Esophagus squamous epithelium (tissue), 5 donors: ENCODE data around the gene SCPEP1. TPM values are rescaled to one million over a fixed set of nuclear protein-coding genes. Genes with fewer than 3 reads are reported as not detected.

Experiments
- DNase-seq: peaks from one replicate; lab custom pipeline; 2025; lab: John Stamatoyannopoulos, UW
- H3K27ac ChIP-seq, 4 donors: fragments of 200-600 bp; sonication (generic); one replicate each; pipeline ENCODE4 v1.5.1; 2016 to 2019; ENCODE audit warnings: mild to moderate bottlenecking in 1 of 4
- H3K27me3 ChIP-seq, 4 donors: fragments of 200-600 bp; sonication (generic); 1 replicate in 3 of 4; 2 replicates in 1 of 4; pipeline versions ENCODE4 v1.5.1 to v1.6.0; 2017 to 2021; ENCODE audit warnings: antibody characterized with exemption in 1 of 4
- H3K36me3 ChIP-seq, 3 donors: fragments of 200-600 bp; sonication (generic); one replicate each; pipeline ENCODE4 v1.5.1; 2016 to 2019
- H3K4me1 ChIP-seq, 3 donors: fragments of 200-600 bp; sonication (generic); one replicate each; pipeline ENCODE4 v1.5.1; 2017 to 2019
- H3K4me3 ChIP-seq, 4 donors: fragments of 200-600 bp; sonication (generic); 1 replicate in 3 of 4; 2 replicates in 1 of 4; pipeline ENCODE4 v1.5.1; 2016 to 2019; ENCODE audit warnings: mild to moderate bottlenecking in 2 of 4, moderate library complexity in 1 of 4
- H3K9me3 ChIP-seq, 3 donors: fragments of 200-600 bp; sonication (generic); one replicate each; pipeline ENCODE4 v1.5.1; 2016 to 2019
- POLR2A ChIP-seq, 4 donors: fragments of 450-650 bp; IDR thresholded peaks; one replicate each; pipeline ENCODE4 v1.6.1; 2017; ENCODE audit warnings: antibody characterized with exemption in 4 of 4, mild to moderate bottlenecking in 4 of 4, moderate library complexity in 3 of 4
- WGBS, 2 donors: methylation state at CpG; one replicate each; pipeline ENCODE4 v1.1.5; 2018; 5-methylcytosine and 5-hydroxymethylcytosine counted together
- intact Hi-C: fragments of 100-400 bp; cut with DNase I; formaldehyde crosslinking; loops from one replicate; pipeline ENCODE4 v1.15.0; 2022
- total RNA-seq, 4 donors: library from RNA; depleted of rRNA; stranded (reverse); fragments of >200 nt; gene quantifications; one replicate each; pipeline ENCODE4 v1.1.0, GENCODE V29; 2016
- TF ChIP-seq, protein P1 (sequence below), 6 experiments: fragments of 450-650 bp in 4 of 6; fragments of 200-600 bp in 2 of 6; sonication (generic) in 2 of 6; IDR thresholded peaks; one replicate each; pipeline ENCODE4 v1.5.1; 2016 to 2019; ENCODE audit warnings: antibody characterized with exemption in 6 of 6, mild to moderate bottlenecking in 4 of 6, moderate library complexity in 4 of 6
- donor health status: DM: yes; HTN: yes; CAD: no.

The SCPEP1 gene
- total RNA-seq, 4 donors from 2014 or later = 53.0 to 129 (median 61.5) TPM

DNA sequence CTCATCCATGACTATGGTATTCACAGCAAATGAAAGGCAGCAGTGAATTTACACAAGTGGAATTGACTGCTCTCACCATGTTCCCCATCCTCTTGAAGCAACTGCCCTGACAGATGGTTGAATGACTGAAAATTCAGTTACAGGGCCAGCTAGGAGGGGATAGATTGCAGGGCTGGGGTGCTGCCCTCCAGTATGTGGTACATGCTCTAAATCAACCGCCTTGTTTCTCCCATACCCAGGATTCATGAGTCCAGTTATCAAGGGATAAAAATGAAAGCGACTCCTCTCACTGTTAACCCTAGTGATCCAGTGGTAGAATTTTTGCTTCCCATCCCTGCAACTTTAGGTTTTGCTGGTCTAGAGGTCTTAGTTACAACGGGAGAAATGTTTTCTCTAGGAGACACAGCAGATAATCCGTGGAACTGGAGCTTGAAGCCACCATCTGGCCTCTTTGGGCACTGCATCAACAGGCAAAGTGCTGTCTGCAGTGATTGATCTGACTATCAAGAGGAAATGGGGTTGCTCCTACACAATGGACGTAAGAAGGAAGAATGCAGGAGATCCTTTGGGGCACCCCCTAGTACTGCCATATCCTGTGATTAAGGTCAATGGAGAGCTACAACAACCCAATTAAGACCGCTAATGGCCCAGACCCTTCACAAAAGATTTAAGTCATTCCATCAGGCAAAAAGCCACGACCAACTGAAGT, 32.0 kb downstream of the SCPEP1 start:
- Histone ChIP-seq H3K27me3 (no peaks in the 10 kb centered on the region), H3K9me3 (no peaks in the 10 kb centered on the region), H3K36me3 (peaks cover 0 to 26% (median 0%) of the 10 kb centered on the region in 3 donors), H3K4me3 (no peak overlapping the region), H3K27ac (no peak overlapping the region), H3K4me1 (peaks cover 0 to 22% (median 0%) of the 10 kb centered on the region in 3 donors)
- intact Hi-C loops = loop anchor here (10.0 kb wide), 2 partner anchors 55 to 85 kb away; no protein-coding TSS in a partner anchor
- DNase-seq = no peak
- TF ChIP-seq, protein P1, sequence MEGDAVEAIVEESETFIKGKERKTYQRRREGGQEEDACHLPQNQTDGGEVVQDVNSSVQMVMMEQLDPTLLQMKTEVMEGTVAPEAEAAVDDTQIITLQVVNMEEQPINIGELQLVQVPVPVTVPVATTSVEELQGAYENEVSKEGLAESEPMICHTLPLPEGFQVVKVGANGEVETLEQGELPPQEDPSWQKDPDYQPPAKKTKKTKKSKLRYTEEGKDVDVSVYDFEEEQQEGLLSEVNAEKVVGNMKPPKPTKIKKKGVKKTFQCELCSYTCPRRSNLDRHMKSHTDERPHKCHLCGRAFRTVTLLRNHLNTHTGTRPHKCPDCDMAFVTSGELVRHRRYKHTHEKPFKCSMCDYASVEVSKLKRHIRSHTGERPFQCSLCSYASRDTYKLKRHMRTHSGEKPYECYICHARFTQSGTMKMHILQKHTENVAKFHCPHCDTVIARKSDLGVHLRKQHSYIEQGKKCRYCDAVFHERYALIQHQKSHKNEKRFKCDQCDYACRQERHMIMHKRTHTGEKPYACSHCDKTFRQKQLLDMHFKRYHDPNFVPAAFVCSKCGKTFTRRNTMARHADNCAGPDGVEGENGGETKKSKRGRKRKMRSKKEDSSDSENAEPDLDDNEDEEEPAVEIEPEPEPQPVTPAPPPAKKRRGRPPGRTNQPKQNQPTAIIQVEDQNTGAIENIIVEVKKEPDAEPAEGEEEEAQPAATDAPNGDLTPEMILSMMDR (IDR thresholded peaks at IDR 0.05) = peak; percentile 34 to 76 (median 67)
- no peak for TF ChIP-seq POLR2A (IDR thresholded peaks at IDR 0.05)
- 11 to 31% methylated on average over 5 of the region's 7 CpGs for WGBS, 2 donors

DNA sequence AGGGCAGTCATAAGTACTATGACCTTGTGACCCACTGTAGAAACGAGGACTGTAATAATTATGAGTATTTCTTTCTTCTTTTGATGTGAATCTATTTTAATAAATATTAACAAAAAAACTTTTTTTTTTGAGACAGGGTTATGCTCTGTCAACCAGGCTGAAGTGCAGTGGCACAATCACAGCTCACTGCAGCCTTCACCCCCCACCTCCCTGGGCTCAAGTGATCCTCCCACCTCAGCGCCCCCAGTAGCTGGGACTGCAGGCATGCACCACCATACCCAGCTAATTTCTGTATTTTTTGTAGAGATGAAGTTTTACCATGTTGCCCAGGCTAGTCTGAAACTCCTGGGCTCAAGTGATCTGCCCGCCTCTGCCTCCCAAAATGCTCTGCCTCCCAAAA, 32.6 kb downstream of the SCPEP1 start:
- WGBS, 2 donors = 60% methylated on average over 3 of the region's 3 CpGs
- no peak for DNase-seq
- intact Hi-C loops = no loop called here

DNA sequence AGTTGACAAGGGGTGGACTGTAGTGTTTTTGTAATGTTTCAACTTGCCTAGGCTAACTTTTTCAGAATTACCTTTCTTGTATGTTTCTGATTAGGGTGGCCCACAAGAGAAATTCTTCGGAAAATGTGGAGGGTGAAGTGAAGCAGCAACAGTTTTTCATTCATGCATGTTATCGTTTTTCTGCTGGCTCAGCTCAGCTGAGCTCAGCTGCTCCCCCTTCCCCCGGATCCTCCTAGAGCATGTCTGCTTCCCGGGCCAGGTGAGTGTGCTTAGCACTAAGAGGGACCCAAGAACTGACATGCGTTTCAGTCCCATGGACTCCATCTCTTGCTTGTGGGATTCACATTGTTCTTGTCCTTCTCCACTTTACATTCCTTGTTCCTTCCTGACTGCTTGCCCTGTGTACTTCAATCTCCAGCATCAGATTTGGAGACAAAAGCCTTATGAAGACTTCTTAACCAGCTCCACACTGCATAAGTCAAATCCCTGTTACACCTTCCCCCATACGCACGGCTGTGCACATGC, 33.6 kb downstream of the SCPEP1 start:
- Histone ChIP-seq H3K9me3 (no peaks in the 10 kb centered on the region), H3K4me1 (peaks cover 7 to 34% (median 7%) of the 10 kb centered on the region in 3 donors), H3K4me3 (no peak overlapping the region), H3K27ac (no peak overlapping the region), H3K27me3 (no peaks in the 10 kb centered on the region), H3K36me3 (peaks cover 0 to 10% (median 0%) of the 10 kb centered on the region in 3 donors)
- no peak for DNase-seq
- TF ChIP-seq POLR2A (IDR thresholded peaks at IDR 0.05) = no peak
- TF ChIP-seq, protein P1 (IDR thresholded peaks at IDR 0.05) = no peak
- intact Hi-C loops = no loop called here
- 68 to 75% methylated on average over 7 of the region's 7 CpGs for WGBS, 2 donors

More for the DNA sequence above, 32.6 kb downstream of the SCPEP1 start:
- no peak overlapping the region for H3K4me3 ChIP-seq
- H3K27ac ChIP-seq = no peak overlapping the region
- H3K9me3 ChIP-seq = no peaks in the 10 kb centered on the region
- TF ChIP-seq POLR2A (IDR thresholded peaks at IDR 0.05) = no peak
- TF ChIP-seq, protein P1 (IDR thresholded peaks at IDR 0.05) = no peak
- H3K4me1 ChIP-seq = peaks cover 0 to 23% (median 0%) of the 10 kb centered on the region in 3 donors
- H3K27me3 ChIP-seq = no peaks in the 10 kb centered on the region
- peaks cover 0 to 21% (median 0%) of the 10 kb centered on the region in 3 donors for H3K36me3 ChIP-seq

DNA sequence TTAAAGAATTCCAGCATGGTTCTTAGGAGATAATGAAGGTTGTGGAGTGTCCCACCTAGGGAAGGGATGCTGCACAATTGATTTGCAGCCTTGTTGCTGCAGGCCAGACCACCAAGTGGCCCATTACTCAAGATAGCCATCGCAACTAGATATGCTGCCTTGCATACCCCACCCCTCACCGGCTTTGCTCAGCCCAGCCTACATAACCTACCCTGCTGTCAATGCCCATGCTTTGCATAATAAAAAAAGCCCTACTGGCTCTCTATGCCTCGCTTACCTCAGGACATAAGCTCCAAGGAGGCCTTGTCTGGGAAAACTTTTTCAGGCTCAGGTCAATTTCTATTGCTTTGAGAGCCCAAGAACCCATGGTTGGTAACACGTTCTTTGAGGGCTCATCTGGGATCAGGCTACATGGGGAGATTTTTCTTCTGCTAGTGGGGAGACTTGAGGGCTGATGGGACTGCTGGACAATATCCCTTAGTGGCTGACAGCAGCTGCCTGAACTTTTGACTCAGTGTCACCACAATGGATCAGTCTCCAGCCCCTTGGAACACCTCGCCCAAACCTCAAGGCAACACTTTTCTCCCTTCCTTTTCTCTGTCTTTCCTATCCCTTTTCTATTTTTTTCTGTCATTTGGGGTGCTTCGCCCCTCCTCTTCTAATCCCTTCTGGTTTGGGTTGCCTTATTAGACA, 38.3 kb downstream of the SCPEP1 start:
- TF ChIP-seq, protein P1 (IDR thresholded peaks at IDR 0.05) = no peak
- TF ChIP-seq POLR2A (IDR thresholded peaks at IDR 0.05) = no peak
- Histone ChIP-seq H3K27me3 (no peaks in the 10 kb centered on the region), H3K9me3 (no peaks in the 10 kb centered on the region), H3K4me3 (no peak overlapping the region), H3K36me3 (no peaks in the 10 kb centered on the region), H3K4me1 (peaks cover 7 to 39% (median 14%) of the 10 kb centered on the region in 3 donors), H3K27ac (peak overlapping the region in 3 of 4 donors; percentile 2 to 77 (median 57))
- WGBS, 2 donors = 78 to 91% methylated on average over 4 to 6 of the region's 6 CpGs
- DNase-seq = no peak
- intact Hi-C loops = no loop called here

DNA sequence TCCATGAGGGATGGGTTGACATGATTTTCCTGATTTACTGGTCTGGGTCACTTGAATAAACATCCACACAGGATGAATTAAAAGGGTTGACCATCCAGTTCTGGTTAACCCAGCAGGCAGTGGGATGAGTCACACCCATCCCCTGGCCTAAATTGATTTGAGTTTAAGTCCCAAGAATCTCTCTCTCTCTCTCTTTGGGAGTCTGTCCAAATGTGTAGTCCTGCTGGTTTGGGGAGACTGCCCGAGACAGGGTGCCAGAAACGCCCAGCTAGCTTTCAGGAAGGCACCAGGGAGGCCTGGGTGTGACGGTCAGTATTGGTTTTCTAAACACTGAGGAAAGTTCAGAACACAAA, 38.8 kb downstream of the SCPEP1 start:
- H3K4me3 ChIP-seq = no peak overlapping the region
- DNase-seq = no peak
- no peaks in the 10 kb centered on the region for H3K9me3 ChIP-seq
- peak overlapping the region in 2 of 4 donors; percentile 70 to 77 for H3K27ac ChIP-seq
- H3K4me1 ChIP-seq = peaks cover 7 to 39% (median 14%) of the 10 kb centered on the region in 3 donors
- WGBS, 2 donors = 22 to 28% methylated on average over 3 of the region's 3 CpGs
- no peaks in the 10 kb centered on the region for H3K27me3 ChIP-seq
- intact Hi-C loops = no loop called here
- TF ChIP-seq, protein P1 (IDR thresholded peaks at IDR 0.05) = no peak
- no peak for TF ChIP-seq POLR2A (IDR thresholded peaks at IDR 0.05)
- H3K36me3 ChIP-seq = no peaks in the 10 kb centered on the region
